Mesendoderm (in vitro differentiated cells): ENCODE results near the gene CATSPER1.

Source experiments
- DNase-seq: peaks from one replicate; pipeline ENCODE4 v3.0.0; 2013
- H2AK5ac ChIP-seq: 2 replicates; pipeline ENCODE4 v1.6.1; 2013; ENCODE audit warnings: low read length, inconsistent platforms
- H2BK120ac ChIP-seq: 2 replicates; pipeline ENCODE4 v1.6.1; 2013; ENCODE audit warnings: low read depth, mild to moderate bottlenecking, low read length, moderate library complexity, mixed read lengths
- H2BK15ac ChIP-seq: replicated peaks from 2 replicates; pipeline ENCODE4 v1.6.1; 2013; ENCODE audit warnings: low read depth, mild to moderate bottlenecking, moderate library complexity
- H2BK5ac ChIP-seq: 2 replicates; pipeline ENCODE4 v1.6.1; 2013; ENCODE audit warnings: low read length, inconsistent platforms
- H3K18ac ChIP-seq: 2 replicates; pipeline ENCODE4 v1.6.1; 2013; ENCODE audit warnings: mild to moderate bottlenecking, low read length, mixed read lengths
- H3K23ac ChIP-seq: one replicate; pipeline ENCODE4 v1.6.1; 2013; ENCODE audit warnings: low read length
- H3K27ac ChIP-seq: 2 replicates; pipeline ENCODE4 v1.5.1; 2013; ENCODE audit warnings: low read depth, mild to moderate bottlenecking, inconsistent platforms, low read length, moderate library complexity
- H3K27me3 ChIP-seq: 2 replicates; pipeline ENCODE4 v1.6.1; 2013; ENCODE audit warnings: low read length, control low read depth, mild to moderate bottlenecking, inconsistent platforms; ENCODE audit not compliant: insufficient read depth, poor library complexity
- H3K36me3 ChIP-seq: 2 replicates; pipeline ENCODE4 v1.6.1; 2013; ENCODE audit warnings: low read length, inconsistent platforms; ENCODE audit not compliant: control insufficient read depth, insufficient read depth
- H3K4ac ChIP-seq: one replicate; pipeline ENCODE4 v1.6.1; 2013; ENCODE audit warnings: low read depth, mild to moderate bottlenecking, low read length, moderate library complexity
- H3K4me1 ChIP-seq: 2 replicates; pipeline ENCODE4 v1.6.1; 2013; ENCODE audit warnings: low read depth, low read length, inconsistent platforms; ENCODE audit not compliant: control insufficient read depth
- H3K4me2 ChIP-seq: 2 replicates; pipeline ENCODE4 v1.6.1; 2013; ENCODE audit warnings: low read length
- H3K4me3 ChIP-seq: 2 replicates; pipeline ENCODE4 v1.5.1; 2013; ENCODE audit warnings: mild to moderate bottlenecking, low read length
- H3K56ac ChIP-seq: one replicate; pipeline ENCODE4 v1.6.1; 2013; ENCODE audit warnings: low read length
- H3K79me1 ChIP-seq: 2 replicates; pipeline ENCODE4 v1.6.1; 2013; ENCODE audit warnings: low read length, inconsistent platforms
- H3K79me2 ChIP-seq: 2 replicates; pipeline ENCODE4 v1.6.1; 2013; ENCODE audit warnings: mild to moderate bottlenecking, low read length; ENCODE audit not compliant: control insufficient read depth, insufficient read depth
- H3K9ac ChIP-seq: 2 replicates; pipeline ENCODE4 v1.6.1; 2013; ENCODE audit warnings: low read length, inconsistent platforms
- H4K5ac ChIP-seq: one replicate; pipeline ENCODE4 v1.6.1; 2013; ENCODE audit warnings: low read length
- H4K8ac ChIP-seq: one replicate; pipeline ENCODE4 v1.6.1; 2013; ENCODE audit warnings: low read depth, mild to moderate bottlenecking, control low read depth, low read length, moderate library complexity
- whole genome bisulfite sequencing: extraction: QIAGEN DNeasy Blood & Tissue Kit; methylation state at CpG from one replicate; pipeline ENCODE4 v1.1.7; 2013; ENCODE audit warnings: low lambda C conversion rate, missing lambda C conversion rate; ENCODE audit not compliant: insufficient coverage; ENCODE audit errors: extremely low coverage; 5-methylcytosine and 5-hydroxymethylcytosine counted together

CATSPER1 gene

GRCh38 chr11:65973439-65974110, 52.7 kb downstream of the CATSPER1 start:
- Histone ChIP-seq H3K79me1 (peaks cover 2% of the 10 kb centered on the region), H3K4me2 (no peak overlapping the region), H3K36me3 (peaks cover 8% of the 10 kb centered on the region), H4K5ac (no peak overlapping the region), H4K8ac (no peak overlapping the region), H3K79me2 (no peaks in the 10 kb centered on the region), H2BK120ac (no peak overlapping the region), H2AK5ac (no peak overlapping the region), H3K56ac (no peak overlapping the region), H3K18ac (no peak overlapping the region), H3K4ac (no peak overlapping the region), H3K4me1 (no peaks in the 10 kb centered on the region), H3K9ac (no peak overlapping the region), H3K27ac (no peak overlapping the region), H2BK5ac (no peak overlapping the region), H2BK15ac (no peak overlapping the region), H3K27me3 (no peaks in the 10 kb centered on the region), H3K23ac (no peak overlapping the region), H3K4me3 (no peak overlapping the region)
- no peak for DNase-seq
- WGBS: no CpG with 5 or more reads among the region's 13 CpGs

- Histone ChIP-seq H3K4me2 (no peak overlapping the region), H3K36me3 (peaks cover 8% of the 10 kb centered on the region), H2BK5ac (no peak overlapping the region), H3K18ac (no peak overlapping the region), H3K56ac (no peak overlapping the region), H3K4me1 (no peaks in the 10 kb centered on the region), H3K27me3 (no peaks in the 10 kb centered on the region), H3K4me3 (no peak overlapping the region), H3K23ac (no peak overlapping the region), H2BK120ac (no peak overlapping the region), H4K8ac (no peak overlapping the region), H3K79me2 (no peaks in the 10 kb centered on the region), H3K27ac (no peak overlapping the region), H3K4ac (no peak overlapping the region), H2BK15ac (no peak overlapping the region), H3K9ac (no peak overlapping the region), H2AK5ac (no peak overlapping the region), H4K5ac (no peak overlapping the region), H3K79me1 (peaks cover 2% of the 10 kb centered on the region)
- WGBS: no CpG with 5 or more reads among the region's 8 CpGs
- DNase-seq: no peak
Measured at GRCh38 chr11:65972116-65972515, 54.2 kb downstream of the CATSPER1 start.

- Histone ChIP-seq H3K79me1 (peaks cover 8% of the 10 kb centered on the region), H2BK120ac (no peak overlapping the region), H2BK5ac (no peak overlapping the region), H3K9ac (no peak overlapping the region), H3K4me1 (no peaks in the 10 kb centered on the region), H4K5ac (no peak overlapping the region), H3K36me3 (peaks cover 14% of the 10 kb centered on the region), H3K4me2 (no peak overlapping the region), H2BK15ac (no peak overlapping the region), H4K8ac (no peak overlapping the region), H3K27me3 (no peaks in the 10 kb centered on the region), H3K23ac (no peak overlapping the region), H3K18ac (no peak overlapping the region), H3K4me3 (no peak overlapping the region), H2AK5ac (no peak overlapping the region), H3K4ac (no peak overlapping the region), H3K79me2 (peaks cover 5% of the 10 kb centered on the region), H3K56ac (no peak overlapping the region), H3K27ac (no peak overlapping the region)
- peak; percentile 22 for DNase-seq
- WGBS: no CpG with 5 or more reads among the region's 15 CpGs
Measured at GRCh38 chr11:65968600-65969482, 57.4 kb downstream of the CATSPER1 start.

GRCh38 chr11:65967329-65967934, 58.8 kb downstream of the CATSPER1 start:
- no peak overlapping the region for H3K56ac ChIP-seq
- DNase-seq: no peak
- H3K23ac ChIP-seq: no peak overlapping the region
- no peak overlapping the region for H3K9ac ChIP-seq
- H3K18ac ChIP-seq: no peak overlapping the region
- no peak overlapping the region for H3K4me2 ChIP-seq
- no peak overlapping the region for H2BK5ac ChIP-seq
- no CpG with 5 or more reads among the region's 30 CpGs for WGBS
- H3K79me2 ChIP-seq: peaks cover 15% of the 10 kb centered on the region
- H3K4me1 ChIP-seq: peaks cover 3% of the 10 kb centered on the region
- peaks cover 13% of the 10 kb centered on the region for H3K36me3 ChIP-seq
- H2AK5ac ChIP-seq: no peak overlapping the region
- H3K27ac ChIP-seq: no peak overlapping the region
- H4K8ac ChIP-seq: no peak overlapping the region
- no peak overlapping the region for H3K4ac ChIP-seq
- no peak overlapping the region for H3K4me3 ChIP-seq
- H2BK120ac ChIP-seq: no peak overlapping the region
- peaks cover 18% of the 10 kb centered on the region for H3K79me1 ChIP-seq
- H2BK15ac ChIP-seq: no peak overlapping the region
- no peaks in the 10 kb centered on the region for H3K27me3 ChIP-seq
- no peak overlapping the region for H4K5ac ChIP-seq
